Astrocyte of the cerebellum (primary cell): ENCODE results near the gene MACO1.
"Not testable (repeated sequence)": the region's sequence is repeated elsewhere in the genome, so short reads cannot be mapped to it uniquely, and the experiment has no call there.

ENCODE experiments used
- DNase-seq: peaks from one replicate; pipeline ENCODE4 v3.0.0-alpha.2; 2011; ENCODE audit warnings: low read depth
- H3K4me3 ChIP-seq: 2 replicates; pipeline ENCODE4 v1.5.1; 2011; ENCODE audit warnings: mild to moderate bottlenecking, low read depth, low read length, moderate library complexity
- CTCF ChIP-seq: IDR thresholded peaks from 2 replicates; pipeline ENCODE4 v1.5.1; 2012; ENCODE audit warnings: low read length, low read depth, moderate library complexity, mild to moderate bottlenecking; ENCODE audit errors: missing control alignments
- in situ Hi-C: cut with HindIII; loops from 2 replicates; pipeline ENCODE4 v1.10.0; 2017; ENCODE audit warnings: low sequenced_read_pairs

Gene MACO1

GRCh38 chr1:25501235-25502058 is 70.8 kb downstream of the MACO1 start:
- in situ Hi-C loops, result no loop called here
- no peak for DNase-seq
- no peak overlapping the region for H3K4me3 ChIP-seq
- TF ChIP-seq CTCF, result no peak

GRCh38 chr1:25502957-25503356 is 72.3 kb downstream of the MACO1 start:
- no peak for TF ChIP-seq CTCF
- H3K4me3 ChIP-seq, result no peak overlapping the region
- DNase-seq, result no peak
- in situ Hi-C loops, result no loop called here

- no peak for DNase-seq
- TF ChIP-seq CTCF, result peak; percentile 48
- H3K4me3 ChIP-seq, result no peak overlapping the region
- in situ Hi-C loops, result no loop called here
Observed at GRCh38 chr1:25503551-25504426, 73.1 kb downstream of the MACO1 start.

GRCh38 chr1:25504706-25505595 is 74.3 kb downstream of the MACO1 start:
- in situ Hi-C loops, result no loop called here
- no peak for DNase-seq
- no peak overlapping the region for H3K4me3 ChIP-seq
- TF ChIP-seq CTCF, result no peak

GRCh38 chr1:25505656-25506385 is 75.1 kb downstream of the MACO1 start:
- in situ Hi-C loops, result no loop called here
- no peak for DNase-seq
- TF ChIP-seq CTCF, result no peak
- no peak overlapping the region for H3K4me3 ChIP-seq

GRCh38 chr1:25506566-25507463 is 76.1 kb downstream of the MACO1 start:
- DNase-seq, H3K4me3 ChIP-seq, in situ Hi-C loops: not testable (repeated sequence)
